Measurements from ENCODE around the gene PLSCR3. TPM values are rescaled to one million over a fixed set of nuclear protein-coding genes. Genes with fewer than 3 reads are reported as not detected.

PLSCR3 gene
- 37.1 to 48.8 TPM (median 43.3 TPM) in 5 replicates for total RNA-seq (2022; extraction: Qiagen RNA extraction)

DNA sequence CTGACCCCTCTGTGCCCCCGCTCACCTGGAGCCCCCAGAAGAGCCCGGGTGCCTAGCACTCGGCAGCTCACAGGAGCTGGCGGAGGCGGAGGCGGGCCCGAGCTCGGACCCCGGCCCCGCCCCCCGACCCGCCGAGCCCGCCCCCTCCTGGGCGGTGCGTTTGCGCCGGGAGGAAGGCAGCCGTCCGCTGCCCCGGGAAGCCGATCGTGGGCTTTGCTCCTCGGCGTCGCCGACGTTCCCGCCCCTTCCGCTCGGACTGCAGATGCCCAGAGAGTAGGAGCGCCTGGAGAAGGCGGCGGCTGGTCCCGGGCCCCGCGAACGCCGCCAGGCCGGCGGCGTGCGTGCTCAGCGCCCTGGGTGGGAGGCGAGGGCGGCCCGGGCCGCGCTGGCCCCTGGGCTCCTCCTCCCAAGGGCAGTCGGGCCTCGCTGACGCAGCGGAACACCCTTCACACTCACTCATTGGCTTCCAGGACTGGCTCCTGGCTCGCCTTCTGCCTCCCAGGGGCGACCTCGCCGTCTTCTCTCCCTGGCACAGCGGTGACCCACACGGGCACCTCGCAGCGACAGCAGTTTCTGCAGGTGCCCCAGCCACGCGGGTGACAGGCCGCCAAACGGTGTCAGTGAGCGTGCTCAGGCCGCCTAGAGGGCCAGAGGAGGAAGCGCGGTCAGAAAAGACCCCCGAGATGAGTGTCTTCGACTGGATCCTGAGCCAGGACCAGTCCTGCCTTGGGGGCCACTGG is at the start of gene PLSCR3:
PLSCR3 (minus strand) TSS at position 74 of the 740 bp plus-strand sequence. CDS start 415 bp downstream, outside the sequence.

GRCh38 chr17:7439462-7440112 is 45.3 kb upstream of the PLSCR3 start, which contains the start of gene FGF11:
TSS of gene FGF11 (plus strand) at chr17:7439512. CDS start at chr17:7439621, 109 bp downstream.

DNA sequence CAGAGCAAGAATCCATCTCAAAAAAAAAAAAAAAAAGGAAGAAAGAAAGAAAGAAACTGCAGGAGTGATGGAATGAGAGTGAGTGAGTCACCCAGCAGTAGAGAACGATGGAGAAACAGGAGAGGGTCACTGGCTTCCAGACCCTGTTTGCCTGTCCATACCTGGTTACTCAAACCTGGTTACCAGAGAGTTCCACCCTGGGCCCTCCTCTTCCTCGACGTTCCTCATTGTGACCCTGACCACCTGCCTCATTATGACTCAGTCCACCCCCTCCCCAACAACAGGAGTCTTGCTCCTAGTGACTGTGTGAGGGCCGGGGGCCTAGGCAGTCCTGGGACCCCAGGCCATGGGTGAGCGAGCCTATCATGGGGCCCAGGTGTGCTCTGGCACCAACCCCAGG is 34.2 kb upstream of the PLSCR3 start, which contains the start of gene SPEM3:
SPEM3 (plus strand) TSS at position 301 of the 400 bp plus-strand sequence; CDS start at position 347, 46 bp downstream.

GRCh38 chr17:7425316-7425715 is 31.0 kb upstream of the PLSCR3 start, which contains the start of gene SPEM2:
TSS of gene SPEM2 (plus strand) at chr17:7425616. CDS start at chr17:7425689, 73 bp downstream.

GRCh38 chr17:7419819-7420610 is 25.7 kb upstream of the PLSCR3 start, which contains the start of gene SPEM1:
TSS of gene SPEM1 (plus strand) at chr17:7420324. CDS start at chr17:7420385, 61 bp downstream.

GRCh38 chr17:7407485-7408251 is 13.3 kb upstream of the PLSCR3 start, which contains the start of gene NLGN2:
TSS of gene NLGN2 (plus strand) at chr17:7407845. CDS start at chr17:7408256, 411 bp downstream.

GRCh38 chr17:7403977-7404736 is 9.8 kb upstream of the PLSCR3 start, which contains the start of gene TMEM256:
TSS of gene TMEM256 (minus strand) at chr17:7404097. CDS start at chr17:7404084, 13 bp downstream.

DNA sequence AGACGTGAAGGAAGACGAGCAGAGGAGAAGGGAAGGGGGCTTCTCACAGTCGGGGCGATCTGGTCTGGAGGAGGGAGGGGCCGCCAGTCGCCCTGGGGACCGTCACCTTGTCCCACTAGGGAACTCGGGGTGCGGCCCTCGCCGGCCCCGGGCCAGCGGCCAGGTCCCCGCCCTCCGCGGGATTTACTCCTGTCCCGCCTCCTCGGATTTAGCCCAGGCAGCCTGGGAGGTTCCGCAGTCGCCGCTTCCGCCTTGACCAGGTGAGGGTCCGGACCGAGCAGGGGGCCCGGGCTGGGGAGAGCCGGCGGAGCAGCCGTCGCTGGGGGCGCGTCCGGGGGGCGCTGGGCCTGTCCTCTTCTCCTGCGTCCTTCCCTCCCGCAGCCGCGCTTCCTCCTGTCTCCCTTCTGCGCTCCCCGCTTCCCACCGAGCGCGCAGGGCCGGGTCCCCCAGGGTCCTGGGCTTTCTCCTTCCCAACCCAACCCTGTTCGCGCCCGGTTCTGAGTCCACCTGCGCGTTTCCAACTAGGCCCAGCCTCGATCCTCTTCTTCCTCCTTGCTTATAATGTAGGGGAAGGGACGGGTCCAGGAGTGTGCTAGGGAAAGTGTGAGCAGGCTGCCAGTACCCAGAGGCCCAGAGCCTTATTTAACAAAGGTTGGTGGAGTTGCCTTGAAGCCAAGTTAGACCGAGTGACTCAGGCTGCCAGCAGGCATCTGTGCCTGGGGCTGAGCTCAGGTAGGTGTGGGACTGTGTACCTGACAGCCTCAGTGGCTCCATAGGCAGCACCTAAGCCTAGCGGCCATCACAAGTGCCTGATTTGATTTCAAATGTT is 13.3 kb downstream of the PLSCR3 start, which contains the start of gene TNK1:
TNK1 (plus strand) TSS at position 235 of the 829 bp plus-strand sequence. CDS start 1,838 bp downstream, outside the sequence.

GRCh38 chr17:7355053-7355452 is 39.3 kb downstream of the PLSCR3 start, which contains the start of gene TMEM95:
TSS of gene TMEM95 (plus strand) at chr17:7355156. CDS start at chr17:7355205, 49 bp downstream.

GRCh38 chr17:7351665-7352502 is 42.4 kb downstream of the PLSCR3 start, which contains the start of gene KCTD11:
TSS of gene KCTD11 (plus strand) at chr17:7352162.

Other genes starting within 250 kb of the PLSCR3 start
- 0.77 to 1.3 TPM (median 1.0 TPM) in 5 replicates for gene ASGR1, start 215.2 kb downstream of the PLSCR3 start, total RNA-seq (2022; extraction: Qiagen RNA extraction)
- gene DLG4, start 174.7 kb downstream of the PLSCR3 start, total RNA-seq (2022; extraction: Qiagen RNA extraction): 6.2 to 7.8 TPM (median 6.7 TPM) in 5 replicates
- 329 to 477 TPM (median 426 TPM) in 5 replicates for gene ACADVL, start 174.6 kb downstream of the PLSCR3 start, total RNA-seq (2022; extraction: Qiagen RNA extraction)
- 30.2 to 44.4 TPM (median 41.9 TPM) in 5 replicates for gene DVL2, start 160.0 kb downstream of the PLSCR3 start, total RNA-seq (2022; extraction: Qiagen RNA extraction)
- gene PHF23, start 155.1 kb downstream of the PLSCR3 start, total RNA-seq (2022; extraction: Qiagen RNA extraction): 86.3 to 101 TPM (median 94.7 TPM) in 5 replicates
- gene GABARAP, start 152.1 kb downstream of the PLSCR3 start, total RNA-seq (2022; extraction: Qiagen RNA extraction): 638 to 781 TPM (median 668 TPM) in 5 replicates
- gene CTDNEP1, start 142.8 kb downstream of the PLSCR3 start, total RNA-seq (2022; extraction: Qiagen RNA extraction): 213 to 239 TPM (median 227 TPM) in 5 replicates
- 128 to 149 TPM (median 131 TPM) in 5 replicates for gene ELP5, start 142.3 kb downstream of the PLSCR3 start, total RNA-seq (2022; extraction: Qiagen RNA extraction)
- gene CLDN7, start 132.0 kb downstream of the PLSCR3 start, total RNA-seq (2022; extraction: Qiagen RNA extraction): 1.5 to 3.0 TPM (median 2.0 TPM) in 5 replicates
- 0.28 to 0.57 TPM (median 0.35 TPM) in 5 replicates for gene SLC2A4, start 112.8 kb downstream of the PLSCR3 start, total RNA-seq (2022; extraction: Qiagen RNA extraction)
- gene YBX2, start 99.9 kb downstream of the PLSCR3 start, total RNA-seq (2022; extraction: Qiagen RNA extraction): 0.35 to 0.65 TPM (median 0.56 TPM) in 5 replicates
- 1,593 to 1,803 TPM (median 1,704 TPM) in 5 replicates for gene EIF5A, start 86.9 kb downstream of the PLSCR3 start, total RNA-seq (2022; extraction: Qiagen RNA extraction)
- gene GPS2, start 79.2 kb downstream of the PLSCR3 start, total RNA-seq (2022; extraction: Qiagen RNA extraction): 92.1 to 108 TPM (median 95.9 TPM) in 5 replicates
- 22.4 to 41.3 TPM (median 31.1 TPM) in 5 replicates for gene NEURL4, start 65.2 kb downstream of the PLSCR3 start, total RNA-seq (2022; extraction: Qiagen RNA extraction)
- gene ACAP1, start 58.0 kb downstream of the PLSCR3 start, total RNA-seq (2022; extraction: Qiagen RNA extraction): 2.7 to 6.9 TPM (median 5.1 TPM) in 5 replicates
- 11.0 to 13.1 TPM (median 11.3 TPM) in 5 replicates for gene KCTD11, start 42.4 kb downstream of the PLSCR3 start, total RNA-seq (2022; extraction: Qiagen RNA extraction)
- gene TMEM95, start 39.4 kb downstream of the PLSCR3 start, total RNA-seq (2022; extraction: Qiagen RNA extraction): not detected in 5 replicates
- 1.2 to 1.8 TPM (median 1.4 TPM) in 5 replicates for gene TNK1, start 13.4 kb downstream of the PLSCR3 start, total RNA-seq (2022; extraction: Qiagen RNA extraction)
- gene TMEM256, start 9.6 kb upstream of the PLSCR3 start, total RNA-seq (2022; extraction: Qiagen RNA extraction): 203 to 237 TPM (median 220 TPM) in 5 replicates
- gene NLGN2, start 13.3 kb upstream of the PLSCR3 start, total RNA-seq (2022; extraction: Qiagen RNA extraction): 12.6 to 19.8 TPM (median 16.8 TPM) in 5 replicates
- not detected in 5 replicates for gene SPEM1, start 25.8 kb upstream of the PLSCR3 start, total RNA-seq (2022; extraction: Qiagen RNA extraction)
- not detected in 5 replicates for gene SPEM2, start 31.1 kb upstream of the PLSCR3 start, total RNA-seq (2022; extraction: Qiagen RNA extraction)
- not detected in 5 replicates for gene SPEM3, start 34.3 kb upstream of the PLSCR3 start, total RNA-seq (2022; extraction: Qiagen RNA extraction)
- gene TMEM102, start 40.9 kb upstream of the PLSCR3 start, total RNA-seq (2022; extraction: Qiagen RNA extraction): 9.8 to 13.6 TPM (median 12.4 TPM) in 5 replicates
- 0.82 to 1.3 TPM (median 0.82 TPM) in 5 replicates for gene FGF11, start 45.0 kb upstream of the PLSCR3 start, total RNA-seq (2022; extraction: Qiagen RNA extraction)
- gene CHRNB1, start 50.5 kb upstream of the PLSCR3 start, total RNA-seq (2022; extraction: Qiagen RNA extraction): 8.2 to 10.6 TPM (median 8.6 TPM) in 5 replicates
- 20.5 to 25.6 TPM (median 24.4 TPM) in 5 replicates for gene ZBTB4, start 85.1 kb upstream of the PLSCR3 start, total RNA-seq (2022; extraction: Qiagen RNA extraction)
- gene SLC35G6, start 86.9 kb upstream of the PLSCR3 start, total RNA-seq (2022; extraction: Qiagen RNA extraction): 0.07 TPM in 1 of 5 replicates, not detected in the others
- gene POLR2A, start 89.8 kb upstream of the PLSCR3 start, total RNA-seq (2022; extraction: Qiagen RNA extraction): 56.9 to 82.2 TPM (median 79.5 TPM) in 5 replicates
- 10.0 to 13.5 TPM (median 10.9 TPM) in 5 replicates for gene TNFSF12, start 154.5 kb upstream of the PLSCR3 start, total RNA-seq (2022; extraction: Qiagen RNA extraction)
- 0.70 to 1.2 TPM (median 1.0 TPM) in 5 replicates for gene TNFSF13, start 164.2 kb upstream of the PLSCR3 start, total RNA-seq (2022; extraction: Qiagen RNA extraction)
- 92.9 to 104 TPM (median 96.8 TPM) in 5 replicates for gene SENP3, start 167.4 kb upstream of the PLSCR3 start, total RNA-seq (2022; extraction: Qiagen RNA extraction)
- 26.4 to 36.3 TPM (median 34.8 TPM) in 5 replicates for gene CD68, start 185.1 kb upstream of the PLSCR3 start, total RNA-seq (2022; extraction: Qiagen RNA extraction)
- gene MPDU1, start 189.3 kb upstream of the PLSCR3 start, total RNA-seq (2022; extraction: Qiagen RNA extraction): 114 to 148 TPM (median 118 TPM) in 5 replicates
- 0.16 to 0.52 TPM (median 0.34 TPM) in 5 replicates for gene SOX15, start 195.6 kb upstream of the PLSCR3 start, total RNA-seq (2022; extraction: Qiagen RNA extraction)
- gene FXR2, start 220.4 kb upstream of the PLSCR3 start, total RNA-seq (2022; extraction: Qiagen RNA extraction): 51.9 to 59.1 TPM (median 57.7 TPM) in 5 replicates
- gene SAT2, start 233.3 kb upstream of the PLSCR3 start, total RNA-seq (2022; extraction: Qiagen RNA extraction): 64.6 to 86.2 TPM (median 81.5 TPM) in 5 replicates
- gene SHBG, start 235.6 kb upstream of the PLSCR3 start, total RNA-seq (2022; extraction: Qiagen RNA extraction): 0.31 to 0.69 TPM (median 0.67 TPM) in 5 replicates

All from A549 treated with Mapracorat at 1 μM for 4 hours (cell line).